ENCODE measurements around the gene NR5A2.
A peak's percentile ranks its signal among the peaks of the same experiment; 100 is the strongest.

The NR5A2 gene

GRCh38 chr1:200081969-200082245 lies 54.4 kb downstream of the NR5A2 start:
- Histone ChIP-seq H3K4me1 (ENCODE audit: control insufficient read depth in 2 of 2, insufficient read depth in 2 of 2, low read length in 2 of 2) (no peaks in the 10 kb centered on the region), H3K9me3 (ENCODE audit: control insufficient read depth in 2 of 2, low read length in 2 of 2) (no peaks in the 10 kb centered on the region), H3K4me3 (ENCODE audit: low read length in 2 of 2) (no peak overlapping the region), H3K36me3 (ENCODE audit: control insufficient read depth in 2 of 2, insufficient read depth in 2 of 2, low read length in 2 of 2) (no peaks in the 10 kb centered on the region), H3K27ac (ENCODE audit: low read depth in 2 of 2, low read length in 2 of 2) (no peak overlapping the region), H3K9ac (ENCODE audit: low read depth in 1 of 2, low read length in 2 of 2) (no peak overlapping the region), H3K27me3 (ENCODE audit: control insufficient read depth in 2 of 2, insufficient read depth in 2 of 2, low read length in 2 of 2) (no peaks in the 10 kb centered on the region)

GRCh38 chr1:200082329-200082728 lies 54.8 kb downstream of the NR5A2 start:
- Histone ChIP-seq H3K36me3 (ENCODE audit: control insufficient read depth in 2 of 2, insufficient read depth in 2 of 2, low read length in 2 of 2) (no peaks in the 10 kb centered on the region), H3K27ac (ENCODE audit: low read depth in 2 of 2, low read length in 2 of 2) (no peak overlapping the region), H3K27me3 (ENCODE audit: control insufficient read depth in 2 of 2, insufficient read depth in 2 of 2, low read length in 2 of 2) (no peaks in the 10 kb centered on the region), H3K9me3 (ENCODE audit: control insufficient read depth in 2 of 2, low read length in 2 of 2) (no peaks in the 10 kb centered on the region), H3K9ac (ENCODE audit: low read depth in 1 of 2, low read length in 2 of 2) (no peak overlapping the region), H3K4me3 (ENCODE audit: low read length in 2 of 2) (no peak overlapping the region), H3K4me1 (ENCODE audit: control insufficient read depth in 2 of 2, insufficient read depth in 2 of 2, low read length in 2 of 2) (no peaks in the 10 kb centered on the region)

GRCh38 chr1:200090252-200091159 lies 63.0 kb downstream of the NR5A2 start:
- Histone ChIP-seq H3K4me3 (ENCODE audit: low read length in 2 of 2) (no peak overlapping the region), H3K4me1 (ENCODE audit: control insufficient read depth in 2 of 2, insufficient read depth in 2 of 2, low read length in 2 of 2) (no peaks in the 10 kb centered on the region), H3K27ac (ENCODE audit: low read depth in 2 of 2, low read length in 2 of 2) (no peak overlapping the region), H3K9me3 (ENCODE audit: control insufficient read depth in 2 of 2, low read length in 2 of 2) (no peaks in the 10 kb centered on the region), H3K27me3 (ENCODE audit: control insufficient read depth in 2 of 2, insufficient read depth in 2 of 2, low read length in 2 of 2) (no peaks in the 10 kb centered on the region), H3K9ac (ENCODE audit: low read depth in 1 of 2, low read length in 2 of 2) (no peak overlapping the region), H3K36me3 (ENCODE audit: control insufficient read depth in 2 of 2, insufficient read depth in 2 of 2, low read length in 2 of 2) (peaks cover 0 to 6% of the 10 kb centered on the region in 2 donors)

- no peaks in the 10 kb centered on the region for H3K4me1 ChIP-seq (ENCODE audit: control insufficient read depth in 2 of 2, insufficient read depth in 2 of 2, low read length in 2 of 2)
- peaks cover 6% of the 10 kb centered on the region in 2 donors for H3K36me3 ChIP-seq (ENCODE audit: control insufficient read depth in 2 of 2, insufficient read depth in 2 of 2, low read length in 2 of 2)
- no peaks in the 10 kb centered on the region for H3K9me3 ChIP-seq (ENCODE audit: control insufficient read depth in 2 of 2, low read length in 2 of 2)
- no peak overlapping the region for H3K27ac ChIP-seq (ENCODE audit: low read depth in 2 of 2, low read length in 2 of 2)
- H3K4me3 ChIP-seq (ENCODE audit: low read length in 2 of 2) = no peak overlapping the region
- H3K27me3 ChIP-seq (ENCODE audit: control insufficient read depth in 2 of 2, insufficient read depth in 2 of 2, low read length in 2 of 2) = no peaks in the 10 kb centered on the region
- H3K9ac ChIP-seq (ENCODE audit: low read depth in 1 of 2, low read length in 2 of 2) = no peak overlapping the region
Observed at GRCh38 chr1:200095057-200095577, 67.6 kb downstream of the NR5A2 start.

GRCh38 chr1:200096774-200097173 lies 69.3 kb downstream of the NR5A2 start:
- H3K9me3 ChIP-seq (ENCODE audit: control insufficient read depth in 2 of 2, low read length in 2 of 2) = no peaks in the 10 kb centered on the region
- no peak overlapping the region for H3K4me3 ChIP-seq (ENCODE audit: low read length in 2 of 2)
- H3K27ac ChIP-seq (ENCODE audit: low read depth in 2 of 2, low read length in 2 of 2) = no peak overlapping the region
- peaks cover 6 to 7% of the 10 kb centered on the region in 2 donors for H3K36me3 ChIP-seq (ENCODE audit: control insufficient read depth in 2 of 2, insufficient read depth in 2 of 2, low read length in 2 of 2)
- no peaks in the 10 kb centered on the region for H3K27me3 ChIP-seq (ENCODE audit: control insufficient read depth in 2 of 2, insufficient read depth in 2 of 2, low read length in 2 of 2)
- no peaks in the 10 kb centered on the region for H3K4me1 ChIP-seq (ENCODE audit: control insufficient read depth in 2 of 2, insufficient read depth in 2 of 2, low read length in 2 of 2)
- no peak overlapping the region for H3K9ac ChIP-seq (ENCODE audit: low read depth in 1 of 2, low read length in 2 of 2)

GRCh38 chr1:200099040-200099439 lies 71.5 kb downstream of the NR5A2 start:
- no peaks in the 10 kb centered on the region for H3K27me3 ChIP-seq (ENCODE audit: control insufficient read depth in 2 of 2, insufficient read depth in 2 of 2, low read length in 2 of 2)
- no peaks in the 10 kb centered on the region for H3K9me3 ChIP-seq (ENCODE audit: control insufficient read depth in 2 of 2, low read length in 2 of 2)
- no peak overlapping the region for H3K9ac ChIP-seq (ENCODE audit: low read depth in 1 of 2, low read length in 2 of 2)
- no peaks in the 10 kb centered on the region for H3K4me1 ChIP-seq (ENCODE audit: control insufficient read depth in 2 of 2, insufficient read depth in 2 of 2, low read length in 2 of 2)
- peaks cover 6 to 9% of the 10 kb centered on the region in 2 donors for H3K36me3 ChIP-seq (ENCODE audit: control insufficient read depth in 2 of 2, insufficient read depth in 2 of 2, low read length in 2 of 2)
- H3K27ac ChIP-seq (ENCODE audit: low read depth in 2 of 2, low read length in 2 of 2) = no peak overlapping the region
- H3K4me3 ChIP-seq (ENCODE audit: low read length in 2 of 2) = no peak overlapping the region

- no peak overlapping the region for H3K9ac ChIP-seq (ENCODE audit: low read depth in 1 of 2, low read length in 2 of 2)
- H3K9me3 ChIP-seq (ENCODE audit: control insufficient read depth in 2 of 2, low read length in 2 of 2) = no peaks in the 10 kb centered on the region
- H3K27ac ChIP-seq (ENCODE audit: low read depth in 2 of 2, low read length in 2 of 2) = peak overlapping the region in 1 of 2 donors; percentile 9
- peaks cover 13 to 22% of the 10 kb centered on the region in 2 donors for H3K4me1 ChIP-seq (ENCODE audit: control insufficient read depth in 2 of 2, insufficient read depth in 2 of 2, low read length in 2 of 2)
- H3K4me3 ChIP-seq (ENCODE audit: low read length in 2 of 2) = no peak overlapping the region
- peaks cover 0 to 3% of the 10 kb centered on the region in 2 donors for H3K36me3 ChIP-seq (ENCODE audit: control insufficient read depth in 2 of 2, insufficient read depth in 2 of 2, low read length in 2 of 2)
- no peaks in the 10 kb centered on the region for H3K27me3 ChIP-seq (ENCODE audit: control insufficient read depth in 2 of 2, insufficient read depth in 2 of 2, low read length in 2 of 2)
Observed at GRCh38 chr1:200103966-200104583, 76.6 kb downstream of the NR5A2 start.

GRCh38 chr1:200107004-200107470 lies 79.5 kb downstream of the NR5A2 start:
- Histone ChIP-seq H3K9me3 (ENCODE audit: control insufficient read depth in 2 of 2, low read length in 2 of 2) (no peaks in the 10 kb centered on the region), H3K9ac (ENCODE audit: low read depth in 1 of 2, low read length in 2 of 2) (no peak overlapping the region), H3K27me3 (ENCODE audit: control insufficient read depth in 2 of 2, insufficient read depth in 2 of 2, low read length in 2 of 2) (no peaks in the 10 kb centered on the region), H3K27ac (ENCODE audit: low read depth in 2 of 2, low read length in 2 of 2) (no peak overlapping the region), H3K36me3 (ENCODE audit: control insufficient read depth in 2 of 2, insufficient read depth in 2 of 2, low read length in 2 of 2) (peaks cover 0 to 2% of the 10 kb centered on the region in 2 donors), H3K4me1 (ENCODE audit: control insufficient read depth in 2 of 2, insufficient read depth in 2 of 2, low read length in 2 of 2) (peaks cover 13 to 25% of the 10 kb centered on the region in 2 donors), H3K4me3 (ENCODE audit: low read length in 2 of 2) (peak overlapping the region in 1 of 2 donors; percentile 33)

- Histone ChIP-seq H3K27me3 (ENCODE audit: control insufficient read depth in 2 of 2, insufficient read depth in 2 of 2, low read length in 2 of 2) (no peaks in the 10 kb centered on the region), H3K9me3 (ENCODE audit: control insufficient read depth in 2 of 2, low read length in 2 of 2) (no peaks in the 10 kb centered on the region), H3K4me1 (ENCODE audit: control insufficient read depth in 2 of 2, insufficient read depth in 2 of 2, low read length in 2 of 2) (peaks cover 13 to 25% of the 10 kb centered on the region in 2 donors), H3K4me3 (ENCODE audit: low read length in 2 of 2) (no peak overlapping the region), H3K27ac (ENCODE audit: low read depth in 2 of 2, low read length in 2 of 2) (peak overlapping the region; percentile 17 to 69), H3K9ac (ENCODE audit: low read depth in 1 of 2, low read length in 2 of 2) (no peak overlapping the region), H3K36me3 (ENCODE audit: control insufficient read depth in 2 of 2, insufficient read depth in 2 of 2, low read length in 2 of 2) (peaks cover 0 to 2% of the 10 kb centered on the region in 2 donors)
Observed at GRCh38 chr1:200108659-200109058, 81.1 kb downstream of the NR5A2 start.

GRCh38 chr1:200112290-200112689 lies 84.8 kb downstream of the NR5A2 start:
- Histone ChIP-seq H3K4me1 (ENCODE audit: control insufficient read depth in 2 of 2, insufficient read depth in 2 of 2, low read length in 2 of 2) (peaks cover 18 to 29% of the 10 kb centered on the region in 2 donors), H3K4me3 (ENCODE audit: low read length in 2 of 2) (no peak overlapping the region), H3K27ac (ENCODE audit: low read depth in 2 of 2, low read length in 2 of 2) (peak overlapping the region in 1 of 2 donors; percentile 23), H3K9me3 (ENCODE audit: control insufficient read depth in 2 of 2, low read length in 2 of 2) (no peaks in the 10 kb centered on the region), H3K27me3 (ENCODE audit: control insufficient read depth in 2 of 2, insufficient read depth in 2 of 2, low read length in 2 of 2) (no peaks in the 10 kb centered on the region), H3K36me3 (ENCODE audit: control insufficient read depth in 2 of 2, insufficient read depth in 2 of 2, low read length in 2 of 2) (peaks cover 4 to 5% of the 10 kb centered on the region in 2 donors), H3K9ac (ENCODE audit: low read depth in 1 of 2, low read length in 2 of 2) (no peak overlapping the region)
